Muscle layer of colon (tissue), 2 donors: ENCODE results near the gene ZNF221.
A peak's percentile ranks its signal among the peaks of the same experiment; 100 is the strongest.

Source experiments
- H3K27ac ChIP-seq: one replicate; pipeline ENCODE4 v1.7.0; 2013; ENCODE audit warnings: low read depth, mild to moderate bottlenecking, low read length, moderate library complexity
- H3K27me3 ChIP-seq, 2 donors: one replicate each; pipeline ENCODE4 v1.7.0; 2013; ENCODE audit warnings: low read length in 2 of 2, mild to moderate bottlenecking in 2 of 2; ENCODE audit not compliant: insufficient read depth in 2 of 2, control insufficient read depth in 1 of 2
- H3K36me3 ChIP-seq: one replicate; pipeline ENCODE4 v1.7.0; 2013; ENCODE audit warnings: mild to moderate bottlenecking, low read length; ENCODE audit not compliant: insufficient read depth
- H3K4me1 ChIP-seq: one replicate; pipeline ENCODE4 v1.7.0; 2013; ENCODE audit warnings: mild to moderate bottlenecking, low read length; ENCODE audit not compliant: insufficient read depth
- H3K4me3 ChIP-seq, 2 donors: one replicate each; pipeline ENCODE4 v1.7.0; 2013; ENCODE audit warnings: low read length in 2 of 2, low read depth in 1 of 2, mild to moderate bottlenecking in 1 of 2, moderate library complexity in 1 of 2
- H3K9ac ChIP-seq: one replicate; pipeline ENCODE4 v1.7.0; 2013; ENCODE audit warnings: low read length
- H3K9me3 ChIP-seq: one replicate; pipeline ENCODE4 v1.7.0; 2013; ENCODE audit warnings: mild to moderate bottlenecking, low read length
- donor health status: abdominal sarcoma.
- donor health status: Adenocarcinoma of cecum.

ZNF221 gene

DNA sequence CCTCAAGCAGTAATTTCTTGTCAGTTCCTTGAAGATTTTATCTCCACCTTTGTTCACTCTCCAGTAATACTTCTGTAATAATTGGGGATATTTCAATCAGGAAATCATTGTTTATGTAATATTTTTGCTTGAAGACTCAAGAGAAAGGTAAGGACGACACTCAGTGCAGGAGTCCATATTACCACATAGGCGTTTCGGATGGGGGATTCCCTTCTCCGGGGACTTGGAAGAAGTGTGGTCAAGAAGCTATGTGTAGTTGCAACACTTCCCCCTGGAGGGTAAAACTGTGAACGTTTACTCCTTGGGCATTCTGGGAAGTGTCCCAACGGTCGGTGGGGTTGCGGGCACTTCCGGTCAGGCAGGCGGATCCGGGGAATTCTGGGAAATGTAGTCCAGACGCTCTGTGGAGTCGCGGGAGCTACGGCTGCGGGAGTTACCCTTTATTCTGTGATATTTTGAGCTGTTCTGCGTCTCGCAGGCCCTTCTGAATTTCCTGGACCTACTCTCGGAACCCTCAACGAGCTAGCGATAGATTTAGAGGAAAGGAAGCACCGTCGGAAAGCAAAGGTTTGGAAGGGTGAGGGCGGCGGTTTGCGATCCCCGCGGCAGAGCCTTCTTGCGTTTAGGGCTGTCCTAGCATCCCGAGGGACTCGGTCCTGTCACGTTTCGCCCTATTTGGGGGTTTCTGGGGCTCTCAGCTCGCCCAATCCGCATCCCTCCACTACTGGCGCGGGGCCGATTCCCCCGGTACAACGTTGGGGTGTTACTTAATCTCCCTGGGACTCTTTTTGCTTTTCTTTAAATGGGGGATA lies at the start of gene ZNF221:
TSS of gene ZNF221 (plus strand) at position 395 of the 812 bp plus-strand sequence. CDS start 11,499 bp downstream, outside the sequence.
- Histone ChIP-seq H3K27ac (peak within 1 kb of the TSS; percentile 78), H3K36me3 (peaks cover 8% of the 10 kb centered on the region), H3K9me3 (peaks cover 21% of the 10 kb centered on the region), H3K9ac (peak within 1 kb of the TSS; percentile 65), H3K4me3 (peak within 1 kb of the TSS; percentile 88 to 95), H3K27me3 (no peaks in the 10 kb centered on the region), H3K4me1 (no peaks in the 10 kb centered on the region)

- H3K4me3 ChIP-seq: peak overlapping the region; percentile 67 to 76
- H3K27ac ChIP-seq: no peak overlapping the region
- peaks cover 6% of the 10 kb centered on the region for H3K4me1 ChIP-seq
- H3K36me3 ChIP-seq: no peaks in the 10 kb centered on the region
- no peaks in the 10 kb centered on the region for H3K27me3 ChIP-seq
- peaks cover 33% of the 10 kb centered on the region for H3K9me3 ChIP-seq
- no peak overlapping the region for H3K9ac ChIP-seq
These were observed 49.3 kb upstream of the ZNF221 start for GRCh38 chr19:43901395-43902390.

GRCh38 chr19:43902399-43902798 lies 48.6 kb upstream of the ZNF221 start:
- Histone ChIP-seq H3K27ac (no peak overlapping the region), H3K4me3 (peak overlapping the region in 1 of 2 donors; percentile 76), H3K4me1 (peaks cover 6% of the 10 kb centered on the region), H3K36me3 (no peaks in the 10 kb centered on the region), H3K27me3 (no peaks in the 10 kb centered on the region), H3K9me3 (peaks cover 35% of the 10 kb centered on the region), H3K9ac (no peak overlapping the region)

- H3K9me3 ChIP-seq: peaks cover 54% of the 10 kb centered on the region
- no peaks in the 10 kb centered on the region for H3K36me3 ChIP-seq
- H3K27ac ChIP-seq: no peak overlapping the region
- no peak overlapping the region for H3K9ac ChIP-seq
- peaks cover 4% of the 10 kb centered on the region for H3K4me1 ChIP-seq
- no peaks in the 10 kb centered on the region for H3K27me3 ChIP-seq
- H3K4me3 ChIP-seq: no peak overlapping the region
These were observed 45.1 kb upstream of the ZNF221 start for GRCh38 chr19:43905897-43906296.

- no peak overlapping the region for H3K27ac ChIP-seq
- no peaks in the 10 kb centered on the region for H3K27me3 ChIP-seq
- no peaks in the 10 kb centered on the region for H3K36me3 ChIP-seq
- no peaks in the 10 kb centered on the region for H3K4me1 ChIP-seq
- H3K9ac ChIP-seq: no peak overlapping the region
- no peak overlapping the region for H3K4me3 ChIP-seq
- H3K9me3 ChIP-seq: peaks cover 58% of the 10 kb centered on the region
These were observed 44.3 kb upstream of the ZNF221 start for GRCh38 chr19:43906774-43907173.

- Histone ChIP-seq H3K27ac (no peak overlapping the region), H3K9ac (no peak overlapping the region), H3K9me3 (peaks cover 71% of the 10 kb centered on the region), H3K36me3 (peaks cover 2% of the 10 kb centered on the region), H3K4me3 (no peak overlapping the region), H3K27me3 (no peaks in the 10 kb centered on the region), H3K4me1 (no peaks in the 10 kb centered on the region)
These were observed 42.4 kb upstream of the ZNF221 start for GRCh38 chr19:43908659-43909058.

GRCh38 chr19:43910884-43911283 lies 40.1 kb upstream of the ZNF221 start:
- Histone ChIP-seq H3K27ac (no peak overlapping the region), H3K9me3 (peaks cover 82% of the 10 kb centered on the region), H3K36me3 (peaks cover 24% of the 10 kb centered on the region), H3K4me3 (peak overlapping the region in 1 of 2 donors; percentile 19), H3K27me3 (no peaks in the 10 kb centered on the region), H3K4me1 (no peaks in the 10 kb centered on the region), H3K9ac (no peak overlapping the region)

DNA sequence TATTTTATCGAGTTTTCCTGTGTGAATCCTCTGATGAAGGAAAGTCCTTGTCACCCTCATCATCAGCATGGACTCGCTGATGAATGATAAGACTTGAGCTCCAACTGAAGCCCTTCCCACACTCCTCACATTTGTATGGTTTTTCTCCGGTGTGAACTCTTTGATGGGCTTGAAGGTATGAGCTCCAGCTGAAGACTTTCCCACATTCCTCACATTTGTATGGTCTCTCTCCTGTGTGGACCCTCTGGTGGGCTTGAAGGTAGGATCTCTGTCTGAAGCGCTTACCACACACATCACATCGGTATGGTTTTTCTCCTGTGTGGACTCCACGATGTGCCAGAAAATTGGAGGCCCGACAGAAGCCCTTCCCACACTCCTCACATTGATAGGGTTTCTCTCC lies 37.6 kb upstream of the ZNF221 start:
- peaks cover 49% of the 10 kb centered on the region for H3K36me3 ChIP-seq
- H3K27me3 ChIP-seq: no peaks in the 10 kb centered on the region
- peaks cover 88% of the 10 kb centered on the region for H3K9me3 ChIP-seq
- no peak overlapping the region for H3K27ac ChIP-seq
- peak overlapping the region in 1 of 2 donors; percentile 28 for H3K4me3 ChIP-seq
- no peaks in the 10 kb centered on the region for H3K4me1 ChIP-seq
- no peak overlapping the region for H3K9ac ChIP-seq

DNA sequence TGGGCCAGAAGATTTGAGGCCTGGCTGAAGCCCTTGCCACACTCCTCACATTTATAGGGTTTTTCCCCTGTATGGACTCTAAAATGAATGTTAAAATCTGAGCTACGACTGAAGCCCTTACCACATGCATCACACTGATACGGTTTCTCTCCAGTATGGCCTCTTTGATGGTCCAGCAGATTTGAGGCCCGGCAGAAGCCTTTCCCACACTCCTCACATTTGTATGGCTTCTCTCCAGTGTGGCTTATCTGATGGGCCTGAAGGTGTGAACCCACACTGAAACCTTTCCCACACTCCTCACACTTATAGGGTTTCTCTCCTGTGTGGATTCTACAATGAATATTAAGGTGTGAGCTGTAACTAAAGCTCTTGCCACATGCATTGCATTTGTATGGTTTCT lies 37.0 kb upstream of the ZNF221 start:
- no peaks in the 10 kb centered on the region for H3K27me3 ChIP-seq
- H3K4me3 ChIP-seq: peak overlapping the region in 1 of 2 donors; percentile 28
- peaks cover 55% of the 10 kb centered on the region for H3K36me3 ChIP-seq
- H3K9me3 ChIP-seq: peaks cover 88% of the 10 kb centered on the region
- no peak overlapping the region for H3K27ac ChIP-seq
- no peaks in the 10 kb centered on the region for H3K4me1 ChIP-seq
- H3K9ac ChIP-seq: no peak overlapping the region

- peaks cover 14% of the 10 kb centered on the region for H3K9me3 ChIP-seq
- no peak overlapping the region for H3K4me3 ChIP-seq
- peaks cover 95% of the 10 kb centered on the region for H3K36me3 ChIP-seq
These were observed 27.2 kb upstream of the ZNF221 start for GRCh38 chr19:43923875-43924274.

GRCh38 chr19:43928820-43929219 lies 22.2 kb upstream of the ZNF221 start:
- no peaks in the 10 kb centered on the region for H3K27me3 ChIP-seq
- peaks cover 81% of the 10 kb centered on the region for H3K36me3 ChIP-seq
- no peak overlapping the region for H3K4me3 ChIP-seq
- no peak overlapping the region for H3K9ac ChIP-seq
- no peaks in the 10 kb centered on the region for H3K9me3 ChIP-seq
- H3K4me1 ChIP-seq: peaks cover 1% of the 10 kb centered on the region
- no peak overlapping the region for H3K27ac ChIP-seq

More at GRCh38 chr19:43923875-43924274, 27.2 kb upstream of the ZNF221 start:
- Histone ChIP-seq H3K4me1 (no peaks in the 10 kb centered on the region), H3K27me3 (no peaks in the 10 kb centered on the region), H3K9ac (no peak overlapping the region), H3K27ac (no peak overlapping the region)
